Measurements from ENCODE around the gene OTULINL. TPM values are rescaled to one million over a fixed set of nuclear protein-coding genes. Genes with fewer than 3 reads are reported as not detected.

OTULINL gene
- total and polyA plus RNA-seq, 2 donors from 2014 or later: 7.1 to 10.8 TPM

- Histone ChIP-seq H3K9ac (ENCODE audit: low read length in 3 of 3) (no peak overlapping the region), H3K9me3 (ENCODE audit: control insufficient read depth in 2 of 3, insufficient read depth in 1 of 3, low read length in 3 of 3) (no peaks in the 10 kb centered on the region), H3K4me3 (ENCODE audit: low read length in 3 of 3) (no peak overlapping the region), H3K36me3 (ENCODE audit: control insufficient read depth in 2 of 3, insufficient read depth in 3 of 3, low read length in 3 of 3) (peaks cover 0 to 8% (median 0%) of the 10 kb centered on the region in 3 donors), H3K27ac (ENCODE audit: low read depth in 2 of 2, low read length in 2 of 2) (no peak overlapping the region), H3K27me3 (ENCODE audit: control insufficient read depth, insufficient read depth, low read length) (no peaks in the 10 kb centered on the region), H3K4me1 (ENCODE audit: control insufficient read depth in 2 of 3, insufficient read depth in 2 of 3, low read depth in 1 of 3, low read length in 3 of 3) (no peaks in the 10 kb centered on the region)
- TF ChIP-seq CTCF (IDR thresholded peaks at IDR 0.05; ENCODE audit: borderline replicate concordance, extremely low read depth, insufficient read depth): no peak
- DNase-seq (no peak), FAIRE-seq (no peak)
- intact Hi-C loops (cut with DNase I): no loop called here
Observed at GRCh38 chr5:14611737-14612136, 30.1 kb downstream of the OTULINL start.

- DNase-seq: no peak
- intact Hi-C loops (cut with DNase I): no loop called here
- Histone ChIP-seq H3K4me3 (ENCODE audit: low read length in 3 of 3) (no peak overlapping the region), H3K27me3 (ENCODE audit: control insufficient read depth, insufficient read depth, low read length) (no peaks in the 10 kb centered on the region), H3K27ac (ENCODE audit: low read depth in 2 of 2, low read length in 2 of 2) (no peak overlapping the region), H3K9me3 (ENCODE audit: control insufficient read depth in 2 of 3, insufficient read depth in 1 of 3, low read length in 3 of 3) (no peaks in the 10 kb centered on the region), H3K9ac (ENCODE audit: low read length in 3 of 3) (no peak overlapping the region), H3K36me3 (ENCODE audit: control insufficient read depth in 2 of 3, insufficient read depth in 3 of 3, low read length in 3 of 3) (peaks cover 0 to 8% (median 0%) of the 10 kb centered on the region in 3 donors), H3K4me1 (ENCODE audit: control insufficient read depth in 2 of 3, insufficient read depth in 2 of 3, low read depth in 1 of 3, low read length in 3 of 3) (no peaks in the 10 kb centered on the region)
- TF ChIP-seq CTCF (IDR thresholded peaks at IDR 0.05; ENCODE audit: borderline replicate concordance, extremely low read depth, insufficient read depth): no peak
- no peak for FAIRE-seq
Observed at GRCh38 chr5:14614490-14614889, 32.9 kb downstream of the OTULINL start.

GRCh38 chr5:14615365-14615764 is 33.8 kb downstream of the OTULINL start:
- intact Hi-C loops (cut with DNase I): no loop called here
- no peak for TF ChIP-seq CTCF (IDR thresholded peaks at IDR 0.05; ENCODE audit: borderline replicate concordance, extremely low read depth, insufficient read depth)
- Histone ChIP-seq H3K36me3 (ENCODE audit: control insufficient read depth in 2 of 3, insufficient read depth in 3 of 3, low read length in 3 of 3) (peaks cover 0 to 8% (median 0%) of the 10 kb centered on the region in 3 donors), H3K9ac (ENCODE audit: low read length in 3 of 3) (no peak overlapping the region), H3K27me3 (ENCODE audit: control insufficient read depth, insufficient read depth, low read length) (no peaks in the 10 kb centered on the region), H3K4me3 (ENCODE audit: low read length in 3 of 3) (no peak overlapping the region), H3K9me3 (ENCODE audit: control insufficient read depth in 2 of 3, insufficient read depth in 1 of 3, low read length in 3 of 3) (no peaks in the 10 kb centered on the region), H3K27ac (ENCODE audit: low read depth in 2 of 2, low read length in 2 of 2) (no peak overlapping the region), H3K4me1 (ENCODE audit: control insufficient read depth in 2 of 3, insufficient read depth in 2 of 3, low read depth in 1 of 3, low read length in 3 of 3) (no peaks in the 10 kb centered on the region)
- FAIRE-seq (no peak), DNase-seq (no peak)

GRCh38 chr5:14617441-14617840 is 35.8 kb downstream of the OTULINL start:
- intact Hi-C loops (cut with DNase I): no loop called here
- Histone ChIP-seq H3K9ac (ENCODE audit: low read length in 3 of 3) (no peak overlapping the region), H3K4me3 (ENCODE audit: low read length in 3 of 3) (no peak overlapping the region), H3K27me3 (ENCODE audit: control insufficient read depth, insufficient read depth, low read length) (no peaks in the 10 kb centered on the region), H3K27ac (ENCODE audit: low read depth in 2 of 2, low read length in 2 of 2) (no peak overlapping the region), H3K4me1 (ENCODE audit: control insufficient read depth in 2 of 3, insufficient read depth in 2 of 3, low read depth in 1 of 3, low read length in 3 of 3) (no peaks in the 10 kb centered on the region), H3K36me3 (ENCODE audit: control insufficient read depth in 2 of 3, insufficient read depth in 3 of 3, low read length in 3 of 3) (peaks cover 0 to 5% (median 0%) of the 10 kb centered on the region in 3 donors), H3K9me3 (ENCODE audit: control insufficient read depth in 2 of 3, insufficient read depth in 1 of 3, low read length in 3 of 3) (no peaks in the 10 kb centered on the region)
- FAIRE-seq (no peak), DNase-seq (no peak)
- TF ChIP-seq CTCF (IDR thresholded peaks at IDR 0.05; ENCODE audit: borderline replicate concordance, extremely low read depth, insufficient read depth): no peak

All from kidney (tissue), 14 donors.